Right lobe of liver (tissue), 6 donors: ENCODE measurements around the gene LGALS7B. TPM values are rescaled to one million over a fixed set of nuclear protein-coding genes. Genes with fewer than 3 reads are reported as not detected.
"Not testable (repeated sequence)": the region's sequence is repeated elsewhere in the genome, so short reads cannot be mapped to it uniquely, and the experiment has no call there.

Experiments
- ATAC-seq, 4 donors: fragments of 200-7000 bp; cut with Tn5 transposase; one replicate each; pipeline ENCODE4 v1.9.1; 2020; ENCODE audit warnings: mild to moderate bottlenecking in 4 of 4, moderate library complexity in 4 of 4
- DNase-seq, 3 donors: peaks; one replicate each; pipeline ENCODE4 v3.0.0-alpha.2; 2020
- H3K27ac ChIP-seq, 3 donors: fragments of 200-600 bp; one replicate each; pipeline ENCODE4 v1.8.0; 2022
- H3K27me3 ChIP-seq, 2 donors: fragments of 200-600 bp; one replicate each; pipeline ENCODE4 v1.8.0; 2022
- H3K36me3 ChIP-seq, 4 donors: fragments of 200-600 bp; sonication (generic) in 1 of 4; one replicate each; pipeline versions ENCODE4 v1.5.1 to v1.8.0; 2017 to 2022; ENCODE audit warnings: control low read depth in 1 of 4
- H3K4me1 ChIP-seq, 4 donors: fragments of 200-600 bp; sonication (generic) in 1 of 4; one replicate each; pipeline versions ENCODE4 v1.5.1 to v1.8.0; 2017 to 2022; ENCODE audit warnings: control low read depth in 1 of 4
- H3K4me3 ChIP-seq, 3 donors: fragments of 200-600 bp; one replicate each; pipeline ENCODE4 v1.8.0; 2022
- H3K9me3 ChIP-seq, 4 donors: fragments of 200-600 bp; sonication (generic) in 1 of 4; one replicate each; pipeline versions ENCODE4 v1.5.1 to v1.8.0; 2017 to 2022; ENCODE audit warnings: control low read depth in 1 of 4
- CTCF ChIP-seq, 4 donors: fragments of 200-600 bp in 3 of 4; fragments of 450-650 bp in 1 of 4; IDR thresholded peaks; one replicate each; pipeline versions ENCODE4 v1.5.1 to v1.8.0; 2016 to 2022; ENCODE audit warnings: antibody characterized with exemption in 4 of 4, mild to moderate bottlenecking in 2 of 4
- POLR2A ChIP-seq: fragments of 450-650 bp; IDR thresholded peaks from one replicate; pipeline ENCODE4 v1.6.1; 2017; ENCODE audit warnings: antibody characterized with exemption, mild to moderate bottlenecking
- WGBS: methylation state at CpG from one replicate; pipeline ENCODE4 v1.1.6; 2018; ENCODE audit warnings: low coverage, low lambda C conversion rate; ENCODE audit not compliant: insufficient coverage; ENCODE audit errors: missing lambda C conversion rate; 5-methylcytosine and 5-hydroxymethylcytosine counted together
- intact Hi-C, 2 donors: fragments of 100-400 bp; cut with DNase I; formaldehyde crosslinking; loops; one replicate each; pipeline versions ENCODE4 v1.11.2 to v1.14.1; 2022
- total RNA-seq, 6 experiments: library from RNA; depleted of rRNA in 2 of 6; stranded (reverse); fragments of >200 nt in 2 of 6; fragmentation: NEBNext Ultra II Directional in 3 of 6; extraction: Animal tissue kit (Norgen Biotek cat#: 25700) in 3 of 6; gene quantifications; one replicate each; pipeline versions ENCODE4 v1.1.0 to v1.2.4, GENCODE V29; 2016 to 2023
- donor health status: DM: no; HTN: yes; CAD: no.
- donor health status: DM: no; HTN: no; CAD: no.
- donor health status: DM: no; HTN: no; CAD: no.
- donor health status: DM: no; HTN: yes; CAD: no.
- donor health status: DM: no; HTN: yes; CAD: no.

The LGALS7B gene
- total RNA-seq, 6 experiments from 2014 or later: not detected

- TF ChIP-seq POLR2A (no peak), CTCF (IDR thresholded peaks at IDR 0.05) (no peak)
- intact Hi-C loops: no loop called here
- no peak overlapping the region for H3K27ac ChIP-seq
- no peaks in the 10 kb centered on the region for H3K36me3 ChIP-seq
- 38% methylated on average over 2 of the region's 2 CpGs for WGBS
- ATAC-seq (no peak), DNase-seq (no peak)
- H3K27me3 ChIP-seq: no peaks in the 10 kb centered on the region
- no peak overlapping the region for H3K4me3 ChIP-seq
- no peaks in the 10 kb centered on the region for H3K4me1 ChIP-seq
- no peaks in the 10 kb centered on the region for H3K9me3 ChIP-seq
Observed at GRCh38 chr19:38796154-38796553, 7.2 kb downstream of the LGALS7B start.

GRCh38 chr19:38797781-38798180, 8.8 kb downstream of the LGALS7B start:
- H3K9me3 ChIP-seq, H3K4me3 ChIP-seq, intact Hi-C loops, H3K27me3 ChIP-seq, H3K4me1 ChIP-seq, H3K36me3 ChIP-seq, DNase-seq, H3K27ac ChIP-seq, ATAC-seq: not testable (repeated sequence)
- WGBS: no CpG with 5 or more reads among the region's 33 CpGs

GRCh38 chr19:38799104-38799503, 10.1 kb downstream of the LGALS7B start:
- TF ChIP-seq CTCF (IDR thresholded peaks at IDR 0.05): no peak
- no peak for TF ChIP-seq POLR2A
- DNase-seq: no peak
- intact Hi-C loops: no loop called here
- ATAC-seq: no peak
- H3K36me3 ChIP-seq: peaks cover 0 to 7% (median 0%) of the 10 kb centered on the region in 4 donors
- WGBS: 85% methylated on average over 10 of the region's 10 CpGs
- no peaks in the 10 kb centered on the region for H3K4me1 ChIP-seq
- H3K9me3 ChIP-seq: no peaks in the 10 kb centered on the region
- H3K27me3 ChIP-seq: no peaks in the 10 kb centered on the region
- no peak overlapping the region for H3K27ac ChIP-seq
- H3K4me3 ChIP-seq: no peak overlapping the region

- DNase-seq (no peak), ATAC-seq (no peak)
- 89% methylated on average over 5 of the region's 5 CpGs for WGBS
- Histone ChIP-seq H3K4me1 (no peaks in the 10 kb centered on the region), H3K27ac (no peak overlapping the region), H3K36me3 (peaks cover 0 to 7% (median 0%) of the 10 kb centered on the region in 4 donors), H3K4me3 (no peak overlapping the region), H3K27me3 (no peaks in the 10 kb centered on the region), H3K9me3 (no peaks in the 10 kb centered on the region)
- intact Hi-C loops: no loop called here
- TF ChIP-seq CTCF (IDR thresholded peaks at IDR 0.05) (no peak), POLR2A (no peak)
Observed at GRCh38 chr19:38800577-38801347, 11.8 kb downstream of the LGALS7B start.

- DNase-seq (peak in 1 of 3 donors; percentile 36), ATAC-seq (no peak)
- Histone ChIP-seq H3K27ac (no peak overlapping the region), H3K27me3 (no peaks in the 10 kb centered on the region), H3K36me3 (peaks cover 0 to 7% (median 0%) of the 10 kb centered on the region in 4 donors), H3K4me1 (no peaks in the 10 kb centered on the region), H3K4me3 (no peak overlapping the region), H3K9me3 (no peaks in the 10 kb centered on the region)
- TF ChIP-seq CTCF (IDR thresholded peaks at IDR 0.05) (no peak), POLR2A (no peak)
- intact Hi-C loops: no loop called here
- WGBS: 88% methylated on average over 6 of the region's 12 CpGs
Observed at GRCh38 chr19:38801359-38802095, 12.5 kb downstream of the LGALS7B start.
